IMR-90 (cell line): ENCODE measurements around the gene TMTC2. TPM values are rescaled to one million over a fixed set of nuclear protein-coding genes. Genes with fewer than 3 reads are reported as not detected.

Experiments used
- ATAC-seq: fragments of 200-7000 bp; cut with Tn5 transposase; 2 replicates; pipeline ENCODE4 v1.9.1; 2020; ENCODE audit warnings: low read depth, mild to moderate bottlenecking, moderate library complexity
- BruUV-seq: library from RNA; stranded (reverse); fragments of 400-500 nt; replicated peaks from 2 replicates; lab custom pipeline; 2021; lab: Mats Ljungman, UMichigan
- CTCF ChIA-PET: fragments of 300-600 bp; formaldehyde crosslinking; extraction: SDS; loops from one replicate; lab custom pipeline; 2021; ENCODE audit warnings: antibody characterized with exemption; lab: Yijun Ruan, JAX
- POLR2A ChIA-PET: fragments of 300-600 bp; sonication (Branson Sonifier 250); formaldehyde crosslinking; loops from one replicate; lab custom pipeline; 2022; ENCODE audit warnings: antibody characterized with exemption; ENCODE audit not compliant: unreplicated experiment; lab: Charles Lee
- DNase-seq: peaks from one replicate; pipeline ENCODE4 v3.0.0; 2013
- H2AFZ ChIP-seq: replicated peaks from 2 replicates; pipeline ENCODE3; 2013; ENCODE audit warnings: low read length, mild to moderate bottlenecking; ENCODE audit not compliant: poor library complexity
- H2AK5ac ChIP-seq: 2 replicates; pipeline ENCODE4 v1.6.1; 2013; ENCODE audit warnings: low read depth, low read length, inconsistent platforms
- H2AK9ac ChIP-seq: replicated peaks from 2 replicates; pipeline ENCODE3; 2013; ENCODE audit warnings: mild to moderate bottlenecking, low read depth, low read length, moderate library complexity; ENCODE audit not compliant: poor library complexity
- H2BK120ac ChIP-seq: 2 replicates; pipeline ENCODE4 v1.6.1; 2013; ENCODE audit warnings: low read depth, low read length, inconsistent platforms
- H2BK15ac ChIP-seq: 3 replicates; pipeline ENCODE4 v1.6.1; 2013; ENCODE audit warnings: low read depth, low read length, inconsistent platforms
- H2BK20ac ChIP-seq: 2 replicates; pipeline ENCODE4 v1.6.1; 2013; ENCODE audit warnings: low read depth, mild to moderate bottlenecking, inconsistent platforms, low read length, moderate library complexity
- H2BK5ac ChIP-seq: 2 replicates; pipeline ENCODE4 v1.6.1; 2013; ENCODE audit warnings: mild to moderate bottlenecking, low read depth, low read length, inconsistent platforms; ENCODE audit not compliant: poor library complexity, severe bottlenecking
- H3K14ac ChIP-seq: replicated peaks from 2 replicates; pipeline ENCODE4 v1.6.1; 2013; ENCODE audit warnings: low read depth, low read length, inconsistent platforms
- H3K18ac ChIP-seq: 2 replicates; pipeline ENCODE4 v1.6.1; 2013; ENCODE audit warnings: low read depth, low read length, control low read depth
- H3K23ac ChIP-seq: 2 replicates; pipeline ENCODE4 v1.6.1; 2013; ENCODE audit warnings: low read depth, low read length, inconsistent platforms
- H3K27ac ChIP-seq: 2 replicates; pipeline ENCODE4 v1.5.1; 2013; ENCODE audit warnings: mild to moderate bottlenecking, control low read depth, low read length; ENCODE audit not compliant: insufficient read depth
- H3K27me3 ChIP-seq: 2 replicates; pipeline ENCODE4 v1.6.1; 2013; ENCODE audit warnings: low read length; ENCODE audit not compliant: control insufficient read depth, insufficient read depth
- H3K36me3 ChIP-seq: 2 replicates; pipeline ENCODE4 v1.6.1; 2013; ENCODE audit warnings: low read length, mixed read lengths; ENCODE audit not compliant: control insufficient read depth, insufficient read depth
- H3K4ac ChIP-seq: 2 replicates; pipeline ENCODE4 v1.6.1; 2013; ENCODE audit warnings: low read depth, low read length, inconsistent platforms
- H3K4me1 ChIP-seq: 2 replicates; pipeline ENCODE4 v1.6.1; 2013; ENCODE audit warnings: low read length, mixed read lengths; ENCODE audit not compliant: control insufficient read depth, insufficient read depth
- H3K4me2 ChIP-seq: 2 replicates; pipeline ENCODE4 v1.6.1; 2013; ENCODE audit warnings: low read depth, mild to moderate bottlenecking, control low read depth, low read length, moderate library complexity
- H3K4me3 ChIP-seq: 2 replicates; pipeline ENCODE4 v1.5.1; 2013; ENCODE audit warnings: low read depth, mild to moderate bottlenecking, control low read depth, low read length, moderate library complexity; ENCODE audit not compliant: insufficient read depth
- H3K56ac ChIP-seq: 2 replicates; pipeline ENCODE4 v1.6.1; 2013; ENCODE audit warnings: low read length, inconsistent platforms; ENCODE audit not compliant: insufficient read depth; ENCODE audit errors: extremely low read depth
- H3K79me1 ChIP-seq, 2 experiments: 2 replicates each; pipeline ENCODE4 v1.6.1; 2013; ENCODE audit warnings: low read length in 2 of 2, inconsistent platforms in 1 of 2, low read depth in 1 of 2
- H3K9ac ChIP-seq: 2 replicates; pipeline ENCODE4 v1.6.1; 2013; ENCODE audit warnings: low read depth, low read length, control low read depth
- H3K9me1 ChIP-seq: 2 replicates; pipeline ENCODE4 v1.6.1; 2013; ENCODE audit warnings: low read length, inconsistent platforms; ENCODE audit not compliant: insufficient read depth
- H3K9me3 ChIP-seq: 2 replicates; pipeline ENCODE4 v1.6.1; 2013; ENCODE audit warnings: low read length; ENCODE audit not compliant: control insufficient read depth, insufficient read depth
- H4K20me1 ChIP-seq: 2 replicates; pipeline ENCODE4 v1.6.1; 2013; ENCODE audit warnings: low read length, inconsistent platforms; ENCODE audit not compliant: insufficient read depth
- H4K5ac ChIP-seq: 2 replicates; pipeline ENCODE4 v1.6.1; 2013; ENCODE audit warnings: mild to moderate bottlenecking, low read depth, low read length, control low read depth
- H4K8ac ChIP-seq, 2 experiments: 2 replicates each; pipeline ENCODE4 v1.6.1; 2013; ENCODE audit warnings: low read depth in 2 of 2, low read length in 2 of 2, control low read depth in 1 of 2, inconsistent platforms in 1 of 2
- H4K91ac ChIP-seq: 2 replicates; pipeline ENCODE4 v1.6.1; 2013; ENCODE audit warnings: low read depth, low read length, inconsistent platforms; ENCODE audit not compliant: insufficient read depth
- BHLHE40 ChIP-seq: fragments of 150-350 bp; IDR thresholded peaks from 2 replicates; pipeline ENCODE4 v1.6.1; 2016; ENCODE audit warnings: mild to moderate bottlenecking, low read depth, low read length
- CEBPB ChIP-seq: IDR thresholded peaks from 2 replicates; pipeline ENCODE4 v1.6.1; 2012; ENCODE audit warnings: low read depth, low read length, improper control_type of control experiment
- CHD1 ChIP-seq: IDR thresholded peaks from 2 replicates; pipeline ENCODE4 v1.6.1; 2012; ENCODE audit warnings: low read depth, low read length, improper control_type of control experiment
- FOS ChIP-seq: fragments of 150-350 bp; IDR thresholded peaks from 2 replicates; pipeline ENCODE4 v1.6.1; 2016; ENCODE audit warnings: low read depth, low read length
- MAFK ChIP-seq: IDR thresholded peaks from 2 replicates; pipeline ENCODE4 v1.6.1; 2012; ENCODE audit warnings: low read depth, low read length, improper control_type of control experiment
- MAZ ChIP-seq: IDR thresholded peaks from 2 replicates; pipeline ENCODE4 v1.6.1; 2012; ENCODE audit warnings: low read depth, mild to moderate bottlenecking, low read length, improper control_type of control experiment, moderate library complexity, borderline replicate concordance
- MXI1 ChIP-seq: IDR thresholded peaks from 2 replicates; pipeline ENCODE4 v1.6.1; 2012; ENCODE audit warnings: low read depth, mild to moderate bottlenecking, low read length, moderate library complexity, borderline replicate concordance
- POLR2A ChIP-seq: IDR thresholded peaks from 2 replicates; pipeline ENCODE4 v1.6.1; 2012; ENCODE audit warnings: mild to moderate bottlenecking, low read depth, low read length
- RCOR1 ChIP-seq: IDR thresholded peaks from 2 replicates; pipeline ENCODE4 v1.6.1; 2012; ENCODE audit warnings: mild to moderate bottlenecking, low read length, improper control_type of control experiment; ENCODE audit not compliant: insufficient replicate concordance
- RFX5 ChIP-seq: IDR thresholded peaks from 2 replicates; pipeline ENCODE4 v1.8.0; 2012; ENCODE audit warnings: low read depth, mild to moderate bottlenecking, low read length, moderate library complexity
- SMC3 ChIP-seq: fragments of 150-350 bp; IDR thresholded peaks from 2 replicates; pipeline ENCODE4 v1.6.1; 2016; ENCODE audit warnings: low read depth, mild to moderate bottlenecking, antibody characterized with exemption, low read length, moderate library complexity
- WGBS, 2 experiments: methylation state at CpG; one replicate each; pipeline versions ENCODE4 v1.1.5 to v1.1.7; 2013; ENCODE audit warnings: missing lambda C conversion rate in 2 of 2; ENCODE audit not compliant: insufficient read length in 1 of 2; ENCODE audit errors: extremely low coverage in 2 of 2; 5-methylcytosine and 5-hydroxymethylcytosine counted together
- dilution Hi-C: fragments of 300-500 bp; cut with HindIII; formaldehyde crosslinking; loops from one replicate; pipeline ENCODE4 v1.14.3; 2018; ENCODE audit warnings: low sequenced_read_pairs; ENCODE audit not compliant: unreplicated experiment
- in situ Hi-C: fragments of 300-500 bp; cut with MboI; formaldehyde crosslinking; loops from 3 replicates; pipeline ENCODE4 v1.14.3; 2019; ENCODE audit warnings: low sequenced_read_pairs, inconsistent platforms, mixed read lengths
- intact Hi-C: fragments of 100-400 bp; cut with micrococcal nuclease; formaldehyde crosslinking; loops from 2 replicates; pipeline ENCODE4 v1.10.0; 2022
- polyA plus RNA-seq, 3 experiments: library from polyadenylated mRNA; depleted of rRNA; stranded (reverse); fragments of >200 nt; gene quantifications; 2 replicates each; pipeline ENCODE4 v1.2.3, GENCODE V29; 2012; ENCODE audit warnings: low replicate concordance in 1 of 3
- total RNA-seq: library from RNA; depleted of rRNA; stranded (reverse); fragments of >200 nt; gene quantifications from 2 replicates; pipeline ENCODE4 v1.2.3, GENCODE V29; 2012
- TF ChIP-seq, protein P1 (sequence below): conservative IDR thresholded peaks from 2 replicates; pipeline ENCODE4 v1.5.1; 2012; ENCODE audit warnings: mild to moderate bottlenecking, low read depth, low read length, improper control_type of control experiment
- TF ChIP-seq, protein P2 (sequence below): fragments of 150-350 bp; IDR thresholded peaks from 2 replicates; pipeline ENCODE4 v1.6.1; 2017; ENCODE audit warnings: mild to moderate bottlenecking, antibody characterized with exemption, low read length, low read depth

The TMTC2 gene
- total and polyA plus RNA-seq, 2 of the 4 experiments (the other 2 are of a cell fraction): 0.56 to 1.4 TPM

DNA sequence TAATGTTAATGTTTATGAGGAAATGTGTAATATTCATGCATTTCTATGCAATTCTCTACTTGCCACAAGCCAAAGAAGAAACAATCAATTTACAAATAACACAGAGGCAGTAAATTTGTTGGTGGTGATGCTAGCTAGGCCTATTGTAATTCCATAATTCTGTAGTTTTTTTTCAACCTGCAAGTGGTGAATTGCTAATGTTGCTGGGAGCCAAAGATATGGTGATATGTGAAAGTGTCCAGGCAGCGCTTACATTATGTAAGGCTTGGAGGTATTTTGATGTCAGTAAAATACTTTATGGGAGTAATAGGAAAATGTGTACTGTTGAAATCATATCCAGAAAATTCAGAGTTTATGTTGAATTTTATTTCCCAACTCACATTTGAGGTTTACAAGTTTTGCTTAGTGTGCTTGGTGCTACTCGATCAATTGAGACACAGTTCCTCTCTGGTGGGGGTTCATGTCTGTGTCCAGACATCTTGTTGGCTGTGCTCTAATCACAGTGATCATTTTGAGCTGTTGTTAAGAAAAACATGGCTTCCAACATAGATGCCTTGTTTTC lies 23.2 kb downstream of the TMTC2 start:
- Histone ChIP-seq H2BK5ac (no peak overlapping the region), H3K27ac (no peak overlapping the region), H3K79me1 (no peaks in the 10 kb centered on the region), H3K4me3 (no peak overlapping the region), H2BK15ac (no peak overlapping the region), H2AFZ (no peak overlapping the region), H2AK5ac (no peak overlapping the region), H2AK9ac (no peak overlapping the region), H2BK120ac (no peak overlapping the region), H3K4me1 (no peaks in the 10 kb centered on the region), H3K9me1 (no peaks in the 10 kb centered on the region), H3K14ac (no peak overlapping the region), H4K91ac (no peak overlapping the region), H2BK20ac (no peak overlapping the region), H3K18ac (no peak overlapping the region), H3K9me3 (no peaks in the 10 kb centered on the region), H3K9ac (no peak overlapping the region), H3K27me3 (no peaks in the 10 kb centered on the region), H3K4ac (no peak overlapping the region), H4K8ac (no peak overlapping the region), H4K20me1 (no peaks in the 10 kb centered on the region), H4K5ac (no peak overlapping the region), H3K56ac (no peak overlapping the region), H3K23ac (no peak overlapping the region), H3K36me3 (no peaks in the 10 kb centered on the region), H3K4me2 (no peak overlapping the region)
- POLR2A ChIA-PET: interaction anchor here (1.0 kb wide), 1 partner anchor 24 kb away, joined by 3 read pairs; no protein-coding TSS in a partner anchor
- ATAC-seq: no peak
- no peak for DNase-seq
- WGBS, 2 experiments: no CpG with 5 or more reads among the region's 2 CpGs
- CTCF ChIA-PET: no interaction called here
- in situ Hi-C loops (no loop called here), intact Hi-C loops (loop anchor here (1.0 kb wide), 1 partner anchor 20 kb away; no protein-coding TSS in a partner anchor), dilution Hi-C loops (no loop called here)
- TF ChIP-seq RFX5 (no peak), CEBPB (no peak), RCOR1 (no peak), FOS (no peak), MAFK (no peak), POLR2A (no peak), CHD1 (no peak), BHLHE40 (no peak), SMC3 (no peak), MXI1 (no peak), MAZ (no peak)
- TF ChIP-seq, protein P1, sequence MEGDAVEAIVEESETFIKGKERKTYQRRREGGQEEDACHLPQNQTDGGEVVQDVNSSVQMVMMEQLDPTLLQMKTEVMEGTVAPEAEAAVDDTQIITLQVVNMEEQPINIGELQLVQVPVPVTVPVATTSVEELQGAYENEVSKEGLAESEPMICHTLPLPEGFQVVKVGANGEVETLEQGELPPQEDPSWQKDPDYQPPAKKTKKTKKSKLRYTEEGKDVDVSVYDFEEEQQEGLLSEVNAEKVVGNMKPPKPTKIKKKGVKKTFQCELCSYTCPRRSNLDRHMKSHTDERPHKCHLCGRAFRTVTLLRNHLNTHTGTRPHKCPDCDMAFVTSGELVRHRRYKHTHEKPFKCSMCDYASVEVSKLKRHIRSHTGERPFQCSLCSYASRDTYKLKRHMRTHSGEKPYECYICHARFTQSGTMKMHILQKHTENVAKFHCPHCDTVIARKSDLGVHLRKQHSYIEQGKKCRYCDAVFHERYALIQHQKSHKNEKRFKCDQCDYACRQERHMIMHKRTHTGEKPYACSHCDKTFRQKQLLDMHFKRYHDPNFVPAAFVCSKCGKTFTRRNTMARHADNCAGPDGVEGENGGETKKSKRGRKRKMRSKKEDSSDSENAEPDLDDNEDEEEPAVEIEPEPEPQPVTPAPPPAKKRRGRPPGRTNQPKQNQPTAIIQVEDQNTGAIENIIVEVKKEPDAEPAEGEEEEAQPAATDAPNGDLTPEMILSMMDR: no peak
- TF ChIP-seq, protein P2, sequence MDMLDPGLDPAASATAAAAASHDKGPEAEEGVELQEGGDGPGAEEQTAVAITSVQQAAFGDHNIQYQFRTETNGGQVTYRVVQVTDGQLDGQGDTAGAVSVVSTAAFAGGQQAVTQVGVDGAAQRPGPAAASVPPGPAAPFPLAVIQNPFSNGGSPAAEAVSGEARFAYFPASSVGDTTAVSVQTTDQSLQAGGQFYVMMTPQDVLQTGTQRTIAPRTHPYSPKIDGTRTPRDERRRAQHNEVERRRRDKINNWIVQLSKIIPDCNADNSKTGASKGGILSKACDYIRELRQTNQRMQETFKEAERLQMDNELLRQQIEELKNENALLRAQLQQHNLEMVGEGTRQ: no peak
- BruUV-seq: no TSS peak
